Measurements from ENCODE around the gene VMAC. TPM values are rescaled to one million over a fixed set of nuclear protein-coding genes. Genes with fewer than 3 reads are reported as not detected.

VMAC gene
- polyA plus RNA-seq, 1 donor (not counting 4 experiments of a cell fraction or from before 2014, with no cell fraction given), result 2.2 TPM

DNA sequence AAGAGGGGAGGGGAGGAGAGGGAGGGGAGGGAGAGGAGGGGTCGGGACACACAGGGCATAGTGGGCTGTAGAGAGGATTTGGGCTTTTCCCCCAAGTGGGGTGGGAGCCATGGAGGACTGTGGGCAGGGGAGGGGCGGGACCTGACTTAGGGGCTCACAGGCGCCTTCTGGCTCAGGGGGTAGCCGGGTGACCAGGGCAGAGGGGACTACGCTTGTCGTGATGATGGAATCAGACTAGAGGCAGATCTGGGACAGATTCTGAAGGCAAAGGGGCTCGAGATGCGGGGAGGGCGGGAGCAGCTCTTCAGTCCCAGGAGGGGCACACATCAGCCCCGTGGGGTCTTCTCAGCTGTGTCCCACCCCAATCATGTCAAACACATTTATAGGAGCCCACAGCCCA lies 14.6 kb upstream of the VMAC start:
- peaks cover 0 to 3% of the 10 kb centered on the region in 2 experiments for H3K36me3 ChIP-seq (ENCODE audit: control insufficient read depth in 2 of 2, extremely low read depth in 1 of 2, insufficient read depth in 2 of 2, low read length in 2 of 2)
- no peaks in the 10 kb centered on the region for H3K9me3 ChIP-seq (ENCODE audit: control insufficient read depth, low read depth, low read length)
- H3K4me3 ChIP-seq (ENCODE audit: control insufficient read depth in 2 of 3, extremely low read depth in 1 of 3, insufficient read depth in 2 of 3, low read depth in 1 of 3, low read length in 3 of 3), result no peak overlapping the region
- no peaks in the 10 kb centered on the region for H3K27me3 ChIP-seq (ENCODE audit: control insufficient read depth, extremely low read depth, insufficient read depth, low read length)
- dilution Hi-C loops (cut with MboI; ENCODE audit: extremely low pct_ligation_motif_present, low sequenced_read_pairs), result no loop called here
- H3K9me1 ChIP-seq (ENCODE audit: control insufficient read depth, extremely low read depth, insufficient read depth, low read length), result no peaks in the 10 kb centered on the region
- H3K79me2 ChIP-seq (ENCODE audit: control insufficient read depth, insufficient read depth, low read length), result no peaks in the 10 kb centered on the region
- no peaks in the 10 kb centered on the region for H4K20me1 ChIP-seq (ENCODE audit: control insufficient read depth, extremely low read depth, insufficient read depth, low read length)
- no peak overlapping the region for H3K9ac ChIP-seq (ENCODE audit: control insufficient read depth, extremely low read depth, insufficient read depth, low read length)
- no peak for TF ChIP-seq EZH2 (IDR thresholded peaks at IDR 0.05; ENCODE audit: low read length)
- peaks cover 18% of the 10 kb centered on the region for H3K4me1 ChIP-seq (ENCODE audit: control insufficient read depth, extremely low read depth, insufficient read depth, low read length)
- FAIRE-seq, result no peak
- no peak overlapping the region for H3K27ac ChIP-seq (ENCODE audit: control insufficient read depth, insufficient read depth, low read length)
- no peak for DNase-seq (ENCODE audit: low read depth, low spot score)
- no peak overlapping the region for H2AFZ ChIP-seq (ENCODE audit: control insufficient read depth, low read length)
- H3K4me2 ChIP-seq (ENCODE audit: control insufficient read depth, extremely low read depth, insufficient read depth, low read depth, low read length), result no peak overlapping the region

DNA sequence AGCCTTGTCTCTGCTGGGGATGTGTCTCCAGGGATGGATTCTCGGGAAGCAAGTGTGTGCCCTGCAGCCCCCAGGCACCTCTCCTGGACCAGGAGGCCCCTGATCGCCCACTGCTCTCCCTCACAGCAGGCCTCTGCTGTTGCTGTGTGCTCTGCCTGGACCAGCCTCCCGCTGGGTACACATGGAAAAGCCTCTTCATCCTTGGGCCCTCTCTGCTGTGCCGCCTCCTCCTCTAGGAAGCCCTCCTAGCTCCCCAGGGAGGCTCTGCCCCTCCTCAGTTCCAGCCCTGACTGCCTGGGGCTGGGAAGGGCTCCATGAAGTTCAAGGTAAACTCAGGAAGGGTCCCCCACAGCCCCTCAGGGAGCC lies 13.1 kb upstream of the VMAC start:
- no peak overlapping the region for H3K27ac ChIP-seq (ENCODE audit: control insufficient read depth, insufficient read depth, low read length)
- H3K4me1 ChIP-seq (ENCODE audit: control insufficient read depth, extremely low read depth, insufficient read depth, low read length), result peaks cover 18% of the 10 kb centered on the region
- no peak for FAIRE-seq
- no peaks in the 10 kb centered on the region for H3K79me2 ChIP-seq (ENCODE audit: control insufficient read depth, insufficient read depth, low read length)
- no peak overlapping the region for H3K4me3 ChIP-seq (ENCODE audit: control insufficient read depth in 2 of 3, extremely low read depth in 1 of 3, insufficient read depth in 2 of 3, low read depth in 1 of 3, low read length in 3 of 3)
- no peaks in the 10 kb centered on the region for H3K27me3 ChIP-seq (ENCODE audit: control insufficient read depth, extremely low read depth, insufficient read depth, low read length)
- no peaks in the 10 kb centered on the region for H3K9me3 ChIP-seq (ENCODE audit: control insufficient read depth, low read depth, low read length)
- H2AFZ ChIP-seq (ENCODE audit: control insufficient read depth, low read length), result no peak overlapping the region
- H3K36me3 ChIP-seq (ENCODE audit: control insufficient read depth in 2 of 2, extremely low read depth in 1 of 2, insufficient read depth in 2 of 2, low read length in 2 of 2), result peaks cover 5 to 14% of the 10 kb centered on the region in 2 experiments
- H3K4me2 ChIP-seq (ENCODE audit: control insufficient read depth, extremely low read depth, insufficient read depth, low read depth, low read length), result no peak overlapping the region
- dilution Hi-C loops (cut with MboI; ENCODE audit: extremely low pct_ligation_motif_present, low sequenced_read_pairs), result no loop called here
- H3K9ac ChIP-seq (ENCODE audit: control insufficient read depth, extremely low read depth, insufficient read depth, low read length), result no peak overlapping the region
- H4K20me1 ChIP-seq (ENCODE audit: control insufficient read depth, extremely low read depth, insufficient read depth, low read length), result no peaks in the 10 kb centered on the region
- H3K9me1 ChIP-seq (ENCODE audit: control insufficient read depth, extremely low read depth, insufficient read depth, low read length), result no peaks in the 10 kb centered on the region
- TF ChIP-seq, protein P1, sequence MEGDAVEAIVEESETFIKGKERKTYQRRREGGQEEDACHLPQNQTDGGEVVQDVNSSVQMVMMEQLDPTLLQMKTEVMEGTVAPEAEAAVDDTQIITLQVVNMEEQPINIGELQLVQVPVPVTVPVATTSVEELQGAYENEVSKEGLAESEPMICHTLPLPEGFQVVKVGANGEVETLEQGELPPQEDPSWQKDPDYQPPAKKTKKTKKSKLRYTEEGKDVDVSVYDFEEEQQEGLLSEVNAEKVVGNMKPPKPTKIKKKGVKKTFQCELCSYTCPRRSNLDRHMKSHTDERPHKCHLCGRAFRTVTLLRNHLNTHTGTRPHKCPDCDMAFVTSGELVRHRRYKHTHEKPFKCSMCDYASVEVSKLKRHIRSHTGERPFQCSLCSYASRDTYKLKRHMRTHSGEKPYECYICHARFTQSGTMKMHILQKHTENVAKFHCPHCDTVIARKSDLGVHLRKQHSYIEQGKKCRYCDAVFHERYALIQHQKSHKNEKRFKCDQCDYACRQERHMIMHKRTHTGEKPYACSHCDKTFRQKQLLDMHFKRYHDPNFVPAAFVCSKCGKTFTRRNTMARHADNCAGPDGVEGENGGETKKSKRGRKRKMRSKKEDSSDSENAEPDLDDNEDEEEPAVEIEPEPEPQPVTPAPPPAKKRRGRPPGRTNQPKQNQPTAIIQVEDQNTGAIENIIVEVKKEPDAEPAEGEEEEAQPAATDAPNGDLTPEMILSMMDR (optimal IDR thresholded peaks at IDR 0.05 in 1 of 3, IDR thresholded peaks at IDR 0.05 in 1 of 3, conservative IDR thresholded peaks at IDR 0.05 in 1 of 3; ENCODE audit: extremely low read depth in 1 of 3, insufficient read depth in 2 of 3, low read length in 3 of 3), result no peak
- TF ChIP-seq EZH2 (IDR thresholded peaks at IDR 0.05; ENCODE audit: low read length), result no peak
- no peak for DNase-seq (ENCODE audit: low read depth, low spot score)
